ENCODE results near the gene TMEM169. TPM values are rescaled to one million over a fixed set of nuclear protein-coding genes. Genes with fewer than 3 reads are reported as not detected.

TMEM169 gene
- total and polyA plus RNA-seq, 2 of the 13 experiments (the other 11 are each of a cell fraction or from before 2014, with no cell fraction given), result 1.5 to 4.5 TPM

DNA sequence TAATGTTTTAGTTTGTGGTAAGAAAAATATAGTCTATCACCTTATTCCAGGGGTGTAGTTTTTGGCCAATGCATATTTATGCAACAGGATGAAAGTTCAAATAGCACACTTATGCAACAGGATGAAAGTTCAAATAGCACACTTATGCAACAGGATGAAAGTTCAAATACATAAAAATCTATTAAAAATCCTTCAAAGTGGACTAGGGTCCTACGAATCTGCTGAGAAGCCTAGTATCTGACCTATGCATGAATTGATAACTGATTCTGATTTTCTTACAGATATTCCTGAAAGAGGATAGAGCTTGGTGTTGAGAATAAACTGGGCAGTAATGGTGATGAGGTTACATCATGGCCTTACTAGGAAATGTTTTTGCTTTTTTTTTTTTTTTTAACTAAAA, 2.9 kb upstream of the TMEM169 start (continued):
- TF ChIP-seq PAF1 (CRISPR knock-in tag; IDR thresholded peaks at IDR 0.05) (peak; percentile 83; the same call in 1 of the 2 replicates), ZSCAN9 (CRISPR knock-in tag; IDR thresholded peaks at IDR 0.05; ENCODE audit: borderline replicate concordance) (peak; percentile 96), MAFK (conservative IDR thresholded peaks at IDR 0.05 in 1 of 2, IDR thresholded peaks at IDR 0.05 in 1 of 2; ENCODE audit: low read length in 2 of 2) (peak in 1 of 2 experiments; percentile 13; a peak in 1 of 4 replicates), GTF3A (CRISPR knock-in tag; conservative IDR thresholded peaks at IDR 0.05) (no peak), ZNF644 (CRISPR knock-in tag; IDR thresholded peaks at IDR 0.05; ENCODE audit: low read depth) (peak; percentile 95), PHB2 (IDR thresholded peaks at IDR 0.05; ENCODE audit: partially characterized antibody) (no peak), ZNF615 (CRISPR knock-in tag; IDR thresholded peaks at IDR 0.05; ENCODE audit: borderline replicate concordance) (no peak), ZNF614 (CRISPR knock-in tag; IDR thresholded peaks at IDR 0.05; ENCODE audit: borderline replicate concordance) (peak; percentile 98), ZBTB21 (CRISPR knock-in tag; IDR thresholded peaks at IDR 0.05) (peak; percentile 49; the same call in 1 of the 2 replicates), SMARCE1 (IDR thresholded peaks at IDR 0.05; ENCODE audit: borderline replicate concordance) (0 out of 2 replicates have a peak, but pooled peaks have one; percentile 62), TOPORS (CRISPR knock-in tag; IDR thresholded peaks at IDR 0.05) (peak; percentile 60; the same call in 1 of the 2 replicates), KLF16 (CRISPR knock-in tag; IDR thresholded peaks at IDR 0.05) (peak in 1 of 2 experiments; percentile 98; a peak in 2 of 4 replicates), POLR2A (IDR thresholded peaks at IDR 0.05; ENCODE audit: insufficient read depth in 1 of 2, low read depth in 2 of 2, low read length in 2 of 2) (peak in 1 of 2 experiments; percentile 45; a peak in 1 of 4 replicates), SIX4 (CRISPR knock-in tag; IDR thresholded peaks at IDR 0.05) (peak; percentile 90), ASH2L (IDR thresholded peaks at IDR 0.05; ENCODE audit: insufficient read length, low read depth, low read length) (peak; percentile 81), ZC3H13 (CRISPR knock-in tag; IDR thresholded peaks at IDR 0.05) (no peak), NR2F2 (IDR thresholded peaks at IDR 0.05; ENCODE audit: borderline replicate concordance, low read depth) (peak; percentile 86), GABPA (IDR thresholded peaks at IDR 0.05; ENCODE audit: low read depth, low read length) (no peak), GABPA (CRISPR knock-in tag; IDR thresholded peaks at IDR 0.05; ENCODE audit: low read depth) (peak; percentile 58; the same call in 1 of the 2 replicates), KDM6A (CRISPR knock-in tag; IDR thresholded peaks at IDR 0.05; ENCODE audit: low read depth) (peak; percentile 91)
- TF ChIP-seq, protein P1, sequence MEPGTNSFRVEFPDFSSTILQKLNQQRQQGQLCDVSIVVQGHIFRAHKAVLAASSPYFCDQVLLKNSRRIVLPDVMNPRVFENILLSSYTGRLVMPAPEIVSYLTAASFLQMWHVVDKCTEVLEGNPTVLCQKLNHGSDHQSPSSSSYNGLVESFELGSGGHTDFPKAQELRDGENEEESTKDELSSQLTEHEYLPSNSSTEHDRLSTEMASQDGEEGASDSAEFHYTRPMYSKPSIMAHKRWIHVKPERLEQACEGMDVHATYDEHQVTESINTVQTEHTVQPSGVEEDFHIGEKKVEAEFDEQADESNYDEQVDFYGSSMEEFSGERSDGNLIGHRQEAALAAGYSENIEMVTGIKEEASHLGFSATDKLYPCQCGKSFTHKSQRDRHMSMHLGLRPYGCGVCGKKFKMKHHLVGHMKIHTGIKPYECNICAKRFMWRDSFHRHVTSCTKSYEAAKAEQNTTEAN (CRISPR knock-in tag; conservative IDR thresholded peaks at IDR 0.05), result peak; percentile 61; the same call in 1 of the 2 replicates
- TF ChIP-seq, protein P2, sequence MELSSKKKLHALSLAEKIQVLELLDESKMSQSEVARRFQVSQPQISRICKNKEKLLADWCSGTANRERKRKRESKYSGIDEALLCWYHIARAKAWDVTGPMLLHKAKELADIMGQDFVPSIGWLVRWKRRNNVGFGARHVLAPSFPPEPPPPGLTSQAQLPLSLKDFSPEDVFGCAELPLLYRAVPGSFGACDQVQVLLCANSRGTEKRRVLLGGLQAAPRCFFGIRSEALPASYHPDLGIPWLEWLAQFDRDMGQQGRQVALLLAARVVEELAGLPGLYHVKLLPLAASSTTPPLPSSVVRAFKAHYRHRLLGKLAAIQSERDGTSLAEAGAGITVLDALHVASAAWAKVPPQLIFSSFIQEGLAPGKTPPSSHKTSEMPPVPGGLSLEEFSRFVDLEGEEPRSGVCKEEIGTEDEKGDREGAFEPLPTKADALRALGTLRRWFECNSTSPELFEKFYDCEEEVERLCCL (CRISPR knock-in tag; IDR thresholded peaks at IDR 0.05; ENCODE audit: borderline replicate concordance), result 0 out of 2 replicates have a peak, but pooled peaks have one; percentile 35
- TF ChIP-seq, protein P3, sequence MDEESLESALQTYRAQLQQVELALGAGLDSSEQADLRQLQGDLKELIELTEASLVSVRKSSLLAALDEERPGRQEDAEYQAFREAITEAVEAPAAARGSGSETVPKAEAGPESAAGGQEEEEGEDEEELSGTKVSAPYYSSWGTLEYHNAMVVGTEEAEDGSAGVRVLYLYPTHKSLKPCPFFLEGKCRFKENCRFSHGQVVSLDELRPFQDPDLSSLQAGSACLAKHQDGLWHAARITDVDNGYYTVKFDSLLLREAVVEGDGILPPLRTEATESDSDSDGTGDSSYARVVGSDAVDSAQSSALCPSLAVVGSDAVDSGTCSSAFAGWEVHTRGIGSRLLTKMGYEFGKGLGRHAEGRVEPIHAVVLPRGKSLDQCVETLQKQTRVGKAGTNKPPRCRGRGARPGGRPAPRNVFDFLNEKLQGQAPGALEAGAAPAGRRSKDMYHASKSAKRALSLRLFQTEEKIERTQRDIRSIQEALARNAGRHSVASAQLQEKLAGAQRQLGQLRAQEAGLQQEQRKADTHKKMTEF (CRISPR knock-in tag; IDR thresholded peaks at IDR 0.05), result peak; percentile 98
- TF ChIP-seq, protein P4, sequence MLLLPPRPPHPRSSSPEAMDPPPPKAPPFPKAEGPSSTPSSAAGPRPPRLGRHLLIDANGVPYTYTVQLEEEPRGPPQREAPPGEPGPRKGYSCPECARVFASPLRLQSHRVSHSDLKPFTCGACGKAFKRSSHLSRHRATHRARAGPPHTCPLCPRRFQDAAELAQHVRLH (CRISPR knock-in tag; IDR thresholded peaks at IDR 0.05; ENCODE audit: borderline replicate concordance, low read depth), result 0 out of 2 replicates have a peak, but pooled peaks have one; percentile 53
- TF ChIP-seq, protein P5, sequence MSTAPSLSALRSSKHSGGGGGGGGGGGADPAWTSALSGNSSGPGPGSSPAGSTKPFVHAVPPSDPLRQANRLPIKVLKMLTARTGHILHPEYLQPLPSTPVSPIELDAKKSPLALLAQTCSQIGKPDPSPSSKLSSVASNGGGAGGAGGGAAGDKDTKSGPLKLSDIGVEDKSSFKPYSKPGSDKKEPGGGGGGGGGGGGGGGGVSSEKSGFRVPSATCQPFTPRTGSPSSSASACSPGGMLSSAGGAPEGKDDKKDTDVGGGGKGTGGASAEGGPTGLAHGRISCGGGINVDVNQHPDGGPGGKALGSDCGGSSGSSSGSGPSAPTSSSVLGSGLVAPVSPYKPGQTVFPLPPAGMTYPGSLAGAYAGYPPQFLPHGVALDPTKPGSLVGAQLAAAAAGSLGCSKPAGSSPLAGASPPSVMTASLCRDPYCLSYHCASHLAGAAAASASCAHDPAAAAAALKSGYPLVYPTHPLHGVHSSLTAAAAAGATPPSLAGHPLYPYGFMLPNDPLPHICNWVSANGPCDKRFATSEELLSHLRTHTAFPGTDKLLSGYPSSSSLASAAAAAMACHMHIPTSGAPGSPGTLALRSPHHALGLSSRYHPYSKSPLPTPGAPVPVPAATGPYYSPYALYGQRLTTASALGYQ (CRISPR knock-in tag; IDR thresholded peaks at IDR 0.05), result peak; percentile 96
